Nephron progenitor cell (in vitro differentiated cells): ENCODE measurements around the gene GET4.

Source experiments
- DNase-seq: peaks from one replicate; pipeline ENCODE4 v3.0.0; 2021
- H3K27ac Mint-ChIP-seq: 2 replicates; pipeline ENCODE4 v1.8.0; 2021; ENCODE audit warnings: mild to moderate bottlenecking, moderate library complexity, mixed read lengths
- H3K27me3 Mint-ChIP-seq: 2 replicates; pipeline ENCODE4 v1.8.0; 2021; ENCODE audit warnings: mild to moderate bottlenecking, low read depth, mixed read lengths; ENCODE audit not compliant: poor library complexity
- H3K36me3 Mint-ChIP-seq: 2 replicates; pipeline ENCODE4 v1.8.0; 2021; ENCODE audit warnings: low read depth, mixed read lengths
- H3K4me1 Mint-ChIP-seq: 2 replicates; pipeline ENCODE4 v1.8.0; 2021; ENCODE audit warnings: mixed read lengths
- H3K4me3 Mint-ChIP-seq: 2 replicates; pipeline ENCODE4 v1.8.0; 2021; ENCODE audit warnings: mild to moderate bottlenecking, moderate library complexity, mixed read lengths
- H3K9me3 Mint-ChIP-seq: 2 replicates; pipeline ENCODE4 v1.8.0; 2021; ENCODE audit warnings: mild to moderate bottlenecking, moderate library complexity, mixed read lengths
- TF ChIP-seq, protein P1 (sequence below): fragments of 200-600 bp; sonication (generic); IDR thresholded peaks from 2 replicates; pipeline ENCODE4 v1.5.0; 2021; ENCODE audit warnings: antibody characterized with exemption

The GET4 gene

DNA sequence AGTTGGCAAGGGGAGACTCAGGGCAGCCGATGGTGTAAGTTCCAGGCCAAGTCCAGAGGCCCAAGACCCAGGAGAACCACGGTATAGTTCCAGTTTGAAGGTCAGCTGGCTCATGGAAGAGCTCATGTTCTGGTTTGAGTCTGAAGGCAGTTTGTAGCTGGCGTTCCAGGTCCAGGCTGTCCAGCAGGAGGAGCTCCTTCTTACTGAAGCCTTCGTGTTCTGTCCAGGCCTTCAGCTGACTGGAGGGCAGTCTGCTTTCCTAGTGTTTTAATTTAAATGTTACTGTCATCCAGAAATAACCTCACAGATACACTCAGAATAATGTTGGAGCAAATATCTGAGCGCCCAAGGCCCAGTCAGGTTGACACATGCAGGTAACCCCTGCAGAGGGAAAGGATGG is 39.9 kb upstream of the GET4 start:
- TF ChIP-seq, protein P1, sequence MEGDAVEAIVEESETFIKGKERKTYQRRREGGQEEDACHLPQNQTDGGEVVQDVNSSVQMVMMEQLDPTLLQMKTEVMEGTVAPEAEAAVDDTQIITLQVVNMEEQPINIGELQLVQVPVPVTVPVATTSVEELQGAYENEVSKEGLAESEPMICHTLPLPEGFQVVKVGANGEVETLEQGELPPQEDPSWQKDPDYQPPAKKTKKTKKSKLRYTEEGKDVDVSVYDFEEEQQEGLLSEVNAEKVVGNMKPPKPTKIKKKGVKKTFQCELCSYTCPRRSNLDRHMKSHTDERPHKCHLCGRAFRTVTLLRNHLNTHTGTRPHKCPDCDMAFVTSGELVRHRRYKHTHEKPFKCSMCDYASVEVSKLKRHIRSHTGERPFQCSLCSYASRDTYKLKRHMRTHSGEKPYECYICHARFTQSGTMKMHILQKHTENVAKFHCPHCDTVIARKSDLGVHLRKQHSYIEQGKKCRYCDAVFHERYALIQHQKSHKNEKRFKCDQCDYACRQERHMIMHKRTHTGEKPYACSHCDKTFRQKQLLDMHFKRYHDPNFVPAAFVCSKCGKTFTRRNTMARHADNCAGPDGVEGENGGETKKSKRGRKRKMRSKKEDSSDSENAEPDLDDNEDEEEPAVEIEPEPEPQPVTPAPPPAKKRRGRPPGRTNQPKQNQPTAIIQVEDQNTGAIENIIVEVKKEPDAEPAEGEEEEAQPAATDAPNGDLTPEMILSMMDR, result peak; percentile 8
- no peak overlapping the region for H3K4me3 Mint-ChIP-seq
- H3K36me3 Mint-ChIP-seq, result peaks cover 51% of the 10 kb centered on the region
- no peaks in the 10 kb centered on the region for H3K27me3 Mint-ChIP-seq
- no peak for DNase-seq
- H3K9me3 Mint-ChIP-seq, result no peaks in the 10 kb centered on the region
- H3K27ac Mint-ChIP-seq, result peak overlapping the region; percentile 82
- peaks cover 60% of the 10 kb centered on the region for H3K4me1 Mint-ChIP-seq

DNA sequence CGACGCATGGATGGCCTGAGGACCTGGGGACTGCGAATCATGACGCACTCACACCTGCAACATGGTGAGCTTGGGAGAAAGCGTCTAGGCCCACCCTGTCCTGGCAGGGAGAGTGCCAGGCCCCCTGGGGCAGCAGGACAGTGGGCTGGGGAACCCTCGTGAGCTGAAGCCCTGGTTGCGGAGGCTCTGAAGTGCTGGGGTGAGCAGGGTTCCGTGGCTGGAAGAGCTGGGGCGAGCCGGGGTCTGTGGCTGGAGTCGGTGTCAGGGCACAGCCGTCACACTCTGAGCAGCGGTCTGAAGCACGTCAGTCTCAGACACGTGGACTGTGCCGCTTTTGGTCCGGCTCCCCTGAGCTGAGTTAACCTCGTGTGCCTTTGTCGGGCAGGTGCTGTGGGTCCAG is 39.4 kb upstream of the GET4 start:
- peaks cover 56% of the 10 kb centered on the region for H3K36me3 Mint-ChIP-seq
- no peak overlapping the region for H3K4me3 Mint-ChIP-seq
- TF ChIP-seq, protein P1, result no peak
- H3K4me1 Mint-ChIP-seq, result peaks cover 58% of the 10 kb centered on the region
- H3K9me3 Mint-ChIP-seq, result no peaks in the 10 kb centered on the region
- H3K27me3 Mint-ChIP-seq, result no peaks in the 10 kb centered on the region
- DNase-seq, result no peak
- no peak overlapping the region for H3K27ac Mint-ChIP-seq

DNA sequence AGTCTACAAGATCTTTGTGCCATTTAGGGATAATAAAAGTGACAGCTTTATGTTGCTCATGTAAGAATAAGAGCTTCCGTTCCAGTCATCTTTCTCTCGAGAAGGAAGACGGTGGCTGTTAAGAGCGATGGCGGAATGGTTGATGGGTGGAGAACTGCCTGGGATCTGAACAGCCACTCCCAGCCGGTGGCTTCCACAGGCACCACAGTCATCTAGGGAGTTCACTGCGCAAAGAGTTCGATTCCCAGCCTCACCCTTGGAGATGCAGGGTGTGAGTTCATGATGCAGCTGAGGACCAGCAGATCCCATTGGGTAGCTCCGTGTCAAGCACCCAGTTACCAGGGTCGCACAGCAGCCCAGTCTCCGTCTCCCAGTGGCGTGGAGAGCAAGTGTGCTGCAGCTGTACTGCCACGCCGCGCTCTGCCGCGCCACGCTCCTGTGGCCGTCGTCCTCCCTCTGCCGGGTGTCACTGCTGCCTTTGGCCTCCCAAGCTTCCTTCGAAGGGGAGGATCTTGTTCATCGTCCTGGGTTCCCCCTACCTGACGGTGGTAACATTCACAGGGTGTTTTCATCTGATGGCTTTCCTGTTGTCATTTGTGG is 36.3 kb upstream of the GET4 start:
- Mint-ChIP-seq H3K36me3 (peaks cover 69% of the 10 kb centered on the region), H3K9me3 (no peaks in the 10 kb centered on the region), H3K27me3 (no peaks in the 10 kb centered on the region), H3K4me3 (no peak overlapping the region), H3K4me1 (peaks cover 39% of the 10 kb centered on the region), H3K27ac (no peak overlapping the region)
- DNase-seq, result no peak
- TF ChIP-seq, protein P1, result no peak

- no peak for DNase-seq
- H3K4me3 Mint-ChIP-seq, result no peak overlapping the region
- H3K27me3 Mint-ChIP-seq, result no peaks in the 10 kb centered on the region
- no peaks in the 10 kb centered on the region for H3K9me3 Mint-ChIP-seq
- peaks cover 21% of the 10 kb centered on the region for H3K4me1 Mint-ChIP-seq
- TF ChIP-seq, protein P1, result no peak
- H3K36me3 Mint-ChIP-seq, result peaks cover 78% of the 10 kb centered on the region
- peak overlapping the region; percentile 95 for H3K27ac Mint-ChIP-seq
Measured at GRCh38 chr7:841943-842342, 34.4 kb upstream of the GET4 start.

- no peaks in the 10 kb centered on the region for H3K27me3 Mint-ChIP-seq
Measured at GRCh38 chr7:842431-843031, 33.8 kb upstream of the GET4 start.

More at GRCh38 chr7:842431-843031, 33.8 kb upstream of the GET4 start:
- Mint-ChIP-seq H3K9me3 (no peaks in the 10 kb centered on the region), H3K4me3 (no peak overlapping the region), H3K36me3 (peaks cover 76% of the 10 kb centered on the region), H3K27ac (peak overlapping the region; percentile 95), H3K4me1 (peaks cover 16% of the 10 kb centered on the region)
- TF ChIP-seq, protein P1, result no peak
- DNase-seq, result no peak
